H9 (cell line): ENCODE measurements around the gene LSM3. TPM values are rescaled to one million over a fixed set of nuclear protein-coding genes. Genes with fewer than 3 reads are reported as not detected.

Source experiments
- DNase-seq: peaks from one replicate; pipeline ENCODE4 v3.0.0-alpha.2; 2017
- H2AFZ ChIP-seq: one replicate; pipeline ENCODE4 v1.6.1; 2013; ENCODE audit warnings: mild to moderate bottlenecking, low read length, control low read depth, moderate library complexity
- H2AK5ac ChIP-seq: 2 replicates; pipeline ENCODE4 v1.6.1; 2013; ENCODE audit warnings: low read length, control low read depth, mixed read lengths; ENCODE audit not compliant: insufficient read length
- H2BK120ac ChIP-seq: one replicate; pipeline ENCODE4 v1.6.1; 2013; ENCODE audit warnings: low read depth, mild to moderate bottlenecking, low read length, control low read depth, inconsistent platforms; ENCODE audit not compliant: poor library complexity, severe bottlenecking
- H2BK12ac ChIP-seq: 2 replicates; pipeline ENCODE4 v1.6.1; 2013; ENCODE audit warnings: low read length, control low read depth, mixed read lengths, low read depth; ENCODE audit not compliant: insufficient read length
- H2BK15ac ChIP-seq: 2 replicates; pipeline ENCODE4 v1.6.1; 2013; ENCODE audit warnings: low read depth, low read length, control low read depth
- H2BK20ac ChIP-seq: one replicate; pipeline ENCODE4 v1.6.1; 2013; ENCODE audit warnings: low read depth, mild to moderate bottlenecking, low read length, control low read depth, inconsistent platforms; ENCODE audit not compliant: poor library complexity, severe bottlenecking
- H2BK5ac ChIP-seq: 2 replicates; pipeline ENCODE4 v1.6.1; 2013; ENCODE audit warnings: low read length, control low read depth, mixed read lengths; ENCODE audit not compliant: insufficient read length
- H3K14ac ChIP-seq: 2 replicates; pipeline ENCODE4 v1.6.1; 2013; ENCODE audit warnings: low read length, control low read depth; ENCODE audit not compliant: insufficient read depth
- H3K18ac ChIP-seq: 2 replicates; pipeline ENCODE4 v1.6.1; 2013; ENCODE audit warnings: low read depth, mild to moderate bottlenecking, mixed read lengths, low read length, control low read depth; ENCODE audit not compliant: insufficient read length
- H3K23ac ChIP-seq: 2 replicates; pipeline ENCODE4 v1.6.1; 2013; ENCODE audit warnings: low read length, control low read depth, mixed read lengths, low read depth; ENCODE audit not compliant: insufficient read length
- H3K23me2 ChIP-seq: 2 replicates; pipeline ENCODE4 v1.6.1; 2013; ENCODE audit warnings: low read depth, mild to moderate bottlenecking, mixed read lengths, low read length, control low read depth; ENCODE audit not compliant: insufficient read length, poor library complexity, severe bottlenecking
- H3K27ac ChIP-seq: 2 replicates; pipeline ENCODE4 v1.5.1; 2013; ENCODE audit warnings: low read length, control low read depth, mixed read lengths, low read depth; ENCODE audit not compliant: insufficient read length
- H3K27me3 ChIP-seq: 2 replicates; pipeline ENCODE4 v1.6.1; 2013; ENCODE audit warnings: low read length, control low read depth, inconsistent platforms; ENCODE audit not compliant: insufficient read depth
- H3K4ac ChIP-seq: 2 replicates; pipeline ENCODE4 v1.6.1; 2013; ENCODE audit warnings: low read depth, mild to moderate bottlenecking, control low read depth, inconsistent platforms, low read length, moderate library complexity
- H3K4me1 ChIP-seq: 2 replicates; pipeline ENCODE4 v1.6.1; 2013; ENCODE audit warnings: low read length, control low read depth, inconsistent platforms; ENCODE audit not compliant: insufficient read depth
- H3K4me2 ChIP-seq: 2 replicates; pipeline ENCODE4 v1.6.1; 2013; ENCODE audit warnings: low read length, control low read depth, mixed read lengths; ENCODE audit not compliant: insufficient read length, insufficient read depth
- H3K56ac ChIP-seq: 2 replicates; pipeline ENCODE4 v1.6.1; 2013; ENCODE audit warnings: low read depth, mild to moderate bottlenecking, mixed read lengths, low read length, control low read depth; ENCODE audit not compliant: insufficient read length
- H3K79me1 ChIP-seq: 2 replicates; pipeline ENCODE4 v1.6.1; 2013; ENCODE audit warnings: low read depth, mild to moderate bottlenecking, moderate library complexity, low read length, control low read depth, inconsistent platforms; ENCODE audit not compliant: insufficient read depth, poor library complexity, severe bottlenecking
- H3K79me2 ChIP-seq: 2 replicates; pipeline ENCODE4 v1.6.1; 2013; ENCODE audit warnings: low read length, control low read depth, inconsistent platforms; ENCODE audit not compliant: insufficient read depth
- H3K9ac ChIP-seq: 2 replicates; pipeline ENCODE4 v1.6.1; 2013; ENCODE audit warnings: low read length, control low read depth, mixed read lengths; ENCODE audit not compliant: insufficient read length; ENCODE audit errors: extremely low read depth
- H3K9me3 ChIP-seq: one replicate; pipeline ENCODE4 v1.6.1; 2013; ENCODE audit warnings: low read depth, low read length, inconsistent platforms; ENCODE audit not compliant: control insufficient read depth
- H3T11ph ChIP-seq: one replicate; pipeline ENCODE4 v1.6.1; 2013; ENCODE audit warnings: mild to moderate bottlenecking, low read length, control low read depth, inconsistent platforms
- H4K20me1 ChIP-seq: one replicate; pipeline ENCODE4 v1.6.1; 2013; ENCODE audit not compliant: control insufficient read depth, insufficient read length, insufficient read depth
- H4K5ac ChIP-seq: 2 replicates; pipeline ENCODE4 v1.6.1; 2013; ENCODE audit warnings: low read depth, mild to moderate bottlenecking, mixed read lengths, low read length, control low read depth; ENCODE audit not compliant: insufficient read length
- H4K8ac ChIP-seq: replicated peaks from 2 replicates; pipeline ENCODE4 v1.6.1; 2013; ENCODE audit warnings: low read length, control low read depth, mixed read lengths, low read depth; ENCODE audit not compliant: insufficient read length
- H4K91ac ChIP-seq: 2 replicates; pipeline ENCODE4 v1.6.1; 2013; ENCODE audit warnings: low read depth, mild to moderate bottlenecking, moderate library complexity, mixed read lengths, low read length, control low read depth; ENCODE audit not compliant: insufficient read length
- H3K27ac Mint-ChIP-seq, 3 experiments: 2 replicates in 2 of 3; 3 replicates in 1 of 3; pipeline ENCODE4 v1.8.0; 2020 to 2021; ENCODE audit warnings: mixed read lengths in 3 of 3, mild to moderate bottlenecking in 1 of 3, moderate library complexity in 1 of 3
- H3K27me3 Mint-ChIP-seq: 2 replicates; pipeline ENCODE4 v1.8.0; 2021; ENCODE audit warnings: low read depth, mild to moderate bottlenecking, moderate library complexity, mixed read lengths
- H3K36me3 Mint-ChIP-seq, 3 experiments: 2 replicates in 2 of 3; 3 replicates in 1 of 3; pipeline ENCODE4 v1.8.0; 2020 to 2021; ENCODE audit warnings: low read depth in 3 of 3, mixed read lengths in 3 of 3; ENCODE audit not compliant: insufficient read depth in 1 of 3
- H3K4me1 Mint-ChIP-seq, 2 experiments: 2 replicates each; pipeline ENCODE4 v1.8.0; 2020; ENCODE audit warnings: mixed read lengths in 2 of 2
- H3K4me3 Mint-ChIP-seq, 2 experiments: 2 replicates in 1 of 2; 3 replicates in 1 of 2; pipeline ENCODE4 v1.8.0; 2020 to 2021; ENCODE audit warnings: mild to moderate bottlenecking in 2 of 2, mixed read lengths in 2 of 2, moderate library complexity in 1 of 2
- H3K9me3 Mint-ChIP-seq, 2 experiments: 2 replicates in 1 of 2; 3 replicates in 1 of 2; pipeline ENCODE4 v1.8.0; 2020; ENCODE audit warnings: mild to moderate bottlenecking in 2 of 2, mixed read lengths in 2 of 2, moderate library complexity in 1 of 2
- CTCF ChIP-seq: fragments of 200-600 bp; sonication (generic); conservative IDR thresholded peaks from 3 replicates; pipeline ENCODE4 v1.8.0; 2021; ENCODE audit warnings: antibody characterized with exemption, mild to moderate bottlenecking
- WGBS: extraction: QIAGEN DNeasy Blood & Tissue Kit; methylation state at CpG from one replicate; pipeline ENCODE4 v1.1.7; 2013; ENCODE audit warnings: missing lambda C conversion rate, low lambda C conversion rate, mixed read lengths; ENCODE audit not compliant: insufficient read length; ENCODE audit errors: extremely low coverage; 5-methylcytosine and 5-hydroxymethylcytosine counted together
- total RNA-seq: library from RNA; stranded (reverse); gene quantifications from 2 replicates; pipeline ENCODE4 v1.2.1, GENCODE V29; 2021

The LSM3 gene
- total RNA-seq, 1 experiment from 2014 or later: 24.4 TPM

- H4K5ac ChIP-seq: no peak overlapping the region
- no peak overlapping the region for H2BK12ac ChIP-seq
- H4K91ac ChIP-seq: no peak overlapping the region
- H3K27me3 ChIP-seq: no peaks in the 10 kb centered on the region
- no peak overlapping the region for H2BK5ac ChIP-seq
- H2BK15ac ChIP-seq: no peak overlapping the region
- no peaks in the 10 kb centered on the region for H3K79me1 ChIP-seq
- H3K4ac ChIP-seq: no peak overlapping the region
- H3K9me3 ChIP-seq: no peaks in the 10 kb centered on the region
- no peak overlapping the region; the same call in 1 of the 2 replicates for H3K14ac ChIP-seq
- H3K56ac ChIP-seq: no peak overlapping the region
- no peaks in the 10 kb centered on the region; the same call in 1 of the 2 replicates for H3K4me1 ChIP-seq
- H2BK120ac ChIP-seq: no peak overlapping the region
- Mint-ChIP-seq H3K4me3 (no peak overlapping the region), H3K27ac (no peak overlapping the region), H3K4me1 (peaks cover 2 to 6% of the 10 kb centered on the region in 2 experiments; a peak in 3 of 4 replicates), H3K9me3 (no peaks in the 10 kb centered on the region), H3K27me3 (no peaks in the 10 kb centered on the region; the same call in 1 of the 2 replicates), H3K36me3 (peaks cover 9 to 64% (median 28%) of the 10 kb centered on the region in 3 experiments; a peak in 6 of 7 replicates)
- H3K9ac ChIP-seq: no peak overlapping the region
- DNase-seq: no peak
- no peaks in the 10 kb centered on the region for H3K79me2 ChIP-seq
- no peak overlapping the region for H3K27ac ChIP-seq
- no peaks in the 10 kb centered on the region for H3K23me2 ChIP-seq
- H4K8ac ChIP-seq: no peak overlapping the region
- no peak overlapping the region for H3K23ac ChIP-seq
- TF ChIP-seq CTCF: no peak
- H3T11ph ChIP-seq: no peak overlapping the region
- H3K4me2 ChIP-seq: no peak overlapping the region
- no CpG with 5 or more reads among the region's 5 CpGs for WGBS
- no peak overlapping the region for H2AFZ ChIP-seq
- H3K18ac ChIP-seq: no peak overlapping the region
- H2BK20ac ChIP-seq: no peak overlapping the region
- no peak overlapping the region for H2AK5ac ChIP-seq
- H4K20me1 ChIP-seq: peaks cover 2% of the 10 kb centered on the region
Observed at GRCh38 chr3:14139771-14140170, 38.8 kb upstream of the LSM3 start.
